ENCODE measurements around the gene SDF2. TPM values are rescaled to one million over a fixed set of nuclear protein-coding genes. Genes with fewer than 3 reads are reported as not detected.

Gene SDF2
- 60.7 and 82.5 TPM in 2 replicates for total RNA-seq

- peak; percentile 56 for DNase-seq (ENCODE audit: low read depth)
These were observed at the start of gene SDF2, which contains the start of gene SUPT6H for GRCh38 chr17:28661635-28662526. Gene SDF2 (minus strand): TSS chr17:28661906. CDS start chr17:28661876, 30 bp downstream. Gene SUPT6H (plus strand): TSS chr17:28662205. CDS start chr17:28673402, 11,197 bp downstream.

- DNase-seq (ENCODE audit: low read depth): peak; percentile 63
These were observed 49.4 kb upstream of the SDF2 start for GRCh38 chr17:28710861-28711722.

GRCh38 chr17:28707339-28707720 is 45.6 kb upstream of the SDF2 start:
- DNase-seq (ENCODE audit: low read depth): no peak

- DNase-seq (ENCODE audit: low read depth): no peak
These were observed 45.0 kb upstream of the SDF2 start for GRCh38 chr17:28706471-28707338.

GRCh38 chr17:28705728-28706334 is 44.1 kb upstream of the SDF2 start:
- DNase-seq (ENCODE audit: low read depth): no peak

- no peak for DNase-seq (ENCODE audit: low read depth)
These were observed 43.5 kb upstream of the SDF2 start for GRCh38 chr17:28705074-28705659.

- DNase-seq (ENCODE audit: low read depth): no peak
These were observed 42.6 kb upstream of the SDF2 start for GRCh38 chr17:28704219-28704858.

GRCh38 chr17:28703552-28704218 is 42.0 kb upstream of the SDF2 start:
- DNase-seq (ENCODE audit: low read depth): no peak

GRCh38 chr17:28702752-28703150 is 41.0 kb upstream of the SDF2 start:
- DNase-seq (ENCODE audit: low read depth): no peak

- DNase-seq (ENCODE audit: low read depth): no peak
These were observed 40.5 kb upstream of the SDF2 start for GRCh38 chr17:28702026-28702751.

- DNase-seq (ENCODE audit: low read depth): no peak
These were observed 39.3 kb upstream of the SDF2 start for GRCh38 chr17:28700830-28701492.

- DNase-seq (ENCODE audit: low read depth): no peak
These were observed 38.6 kb upstream of the SDF2 start for GRCh38 chr17:28700278-28700677.

- DNase-seq (ENCODE audit: low read depth): peak; percentile 83
These were observed 36.7 kb upstream of the SDF2 start for GRCh38 chr17:28698253-28698941.

GRCh38 chr17:28693869-28694268 is 32.2 kb upstream of the SDF2 start:
- no peak for DNase-seq (ENCODE audit: low read depth)

GRCh38 chr17:28689011-28689410 is 27.3 kb upstream of the SDF2 start:
- DNase-seq (ENCODE audit: low read depth): no peak

- DNase-seq (ENCODE audit: low read depth): no peak
These were observed 26.8 kb upstream of the SDF2 start for GRCh38 chr17:28688481-28688880.

GRCh38 chr17:28686296-28686695 is 24.6 kb upstream of the SDF2 start:
- DNase-seq (ENCODE audit: low read depth): no peak

GRCh38 chr17:28685366-28685765 is 23.7 kb upstream of the SDF2 start:
- no peak for DNase-seq (ENCODE audit: low read depth)

Measured in renal cortical epithelial cell (primary cell).